Measurements from ENCODE around the gene SYP.

- TF ChIP-seq POLR2A (IDR thresholded peaks at IDR 0.05; ENCODE audit: low read depth, low read length) (no peak), TAF1 (IDR thresholded peaks at IDR 0.05; ENCODE audit: borderline replicate concordance, low read depth, low read length) (no peak)
These were observed 35.2 kb downstream of the SYP start for GRCh38 chrX:49164589-49165360.
